Fibroblast of peridontal ligament (primary cell): ENCODE results near the gene BHLHE40.
A peak's percentile ranks its signal among the peaks of the same experiment; 100 is the strongest.
"Not testable (repeated sequence)": the region's sequence is repeated elsewhere in the genome, so short reads cannot be mapped to it uniquely, and the experiment has no call there.

Source experiments
- DNase-seq: peaks from one replicate; pipeline ENCODE4 v3.0.0-alpha.2; 2010; ENCODE audit errors: extremely low read depth

BHLHE40 gene

DNA sequence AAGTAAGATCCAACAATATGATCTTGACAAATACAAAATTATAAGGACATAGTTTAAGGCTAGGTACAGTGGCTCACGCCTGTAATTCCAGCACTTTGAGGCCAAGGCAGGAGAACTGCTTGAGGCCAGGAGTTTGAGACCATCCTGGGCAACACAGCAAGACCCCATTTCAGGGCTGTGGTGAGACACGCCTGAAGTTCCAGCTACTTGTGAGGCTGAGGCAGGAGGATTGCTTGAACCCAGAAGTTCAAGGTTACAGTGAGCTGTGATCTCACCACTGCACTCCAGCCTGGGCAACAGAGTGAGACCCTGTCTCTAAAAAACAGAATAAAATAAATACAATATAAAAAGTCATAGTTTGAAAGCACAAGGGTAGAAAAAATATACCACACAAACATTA, 17.4 kb upstream of the BHLHE40 start:
- DNase-seq = not testable (repeated sequence)

GRCh38 chr3:4963669-4964570, 15.3 kb upstream of the BHLHE40 start:
- DNase-seq = no peak

DNA sequence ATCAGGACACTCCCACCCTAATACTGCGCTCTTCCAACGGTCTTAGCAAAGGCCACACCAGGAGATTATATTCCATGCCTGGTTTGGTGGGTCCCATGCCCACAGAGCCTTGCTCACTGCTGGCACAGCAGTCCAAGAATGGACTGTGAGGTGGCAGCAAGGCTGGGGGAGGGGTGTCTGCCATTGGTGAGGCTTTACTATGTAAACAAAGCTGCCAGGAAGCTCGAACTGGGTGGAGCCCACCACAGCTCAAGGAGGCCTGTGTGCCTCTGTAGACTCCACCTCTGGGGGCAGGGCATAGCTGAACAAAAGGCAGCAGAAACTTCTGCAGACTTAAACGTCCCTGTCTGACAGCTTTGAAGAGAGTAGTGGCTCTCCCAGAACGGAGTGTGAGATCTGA, 13.2 kb upstream of the BHLHE40 start:
- not testable (repeated sequence) for DNase-seq

GRCh38 chr3:4967683-4968082, 11.6 kb upstream of the BHLHE40 start:
- not testable (repeated sequence) for DNase-seq

- DNase-seq = not testable (repeated sequence)
These were observed 7.8 kb upstream of the BHLHE40 start for GRCh38 chr3:4971437-4971836.

- DNase-seq = no peak
These were observed 7.4 kb upstream of the BHLHE40 start for GRCh38 chr3:4971838-4972237.

DNA sequence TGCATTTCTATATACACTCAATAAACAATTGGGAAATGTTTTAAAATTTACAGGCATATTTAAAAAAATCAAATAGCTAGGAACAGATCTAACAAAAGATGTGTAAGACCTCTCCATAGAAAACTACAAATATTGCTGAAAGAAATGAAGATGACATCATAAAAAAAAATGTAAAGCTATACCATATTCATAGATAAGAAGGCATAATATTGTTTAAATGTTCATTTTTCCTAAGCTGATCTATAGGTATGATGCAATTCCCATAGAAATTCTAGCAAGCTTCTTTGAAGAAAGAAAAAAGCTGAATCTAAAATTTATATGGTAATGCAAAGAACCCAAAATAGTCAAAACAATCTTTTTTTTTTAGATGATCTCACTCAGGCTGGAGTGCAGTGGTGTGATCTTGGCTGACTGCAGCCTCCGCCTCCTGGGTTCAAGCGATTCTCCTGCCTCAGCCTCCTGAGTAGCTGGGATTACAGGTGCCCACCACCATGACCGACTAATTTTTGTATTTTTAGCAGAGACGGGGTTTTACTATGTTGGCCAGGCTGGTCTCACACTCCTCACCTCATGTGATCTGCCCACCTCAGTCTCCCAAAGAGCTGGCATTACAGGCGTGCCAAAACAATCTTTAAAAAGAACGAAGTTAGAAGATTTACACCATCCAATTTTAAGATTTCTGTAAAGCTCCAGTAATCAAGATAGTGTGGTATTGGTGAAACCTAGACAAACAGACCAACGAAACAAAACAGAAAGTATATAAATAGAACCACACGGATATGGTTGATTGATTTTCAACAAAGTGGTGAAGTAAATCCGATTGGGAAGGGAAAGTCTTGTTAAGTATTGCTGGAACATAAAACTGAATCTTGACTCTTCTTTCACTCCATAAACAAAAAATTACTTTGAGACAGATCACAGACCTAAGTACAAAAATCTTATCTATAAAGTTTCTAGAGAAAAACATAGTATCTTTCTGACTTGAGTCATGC, 6.3 kb upstream of the BHLHE40 start:
- DNase-seq = no peak

- no peak for DNase-seq
These were observed 5.1 kb upstream of the BHLHE40 start for GRCh38 chr3:4974154-4974553.

- DNase-seq = peak; percentile 32
These were observed 3.1 kb upstream of the BHLHE40 start for GRCh38 chr3:4976109-4976508.

GRCh38 chr3:4977001-4977852, 2.0 kb upstream of the BHLHE40 start:
- peak; percentile 80 for DNase-seq

DNA sequence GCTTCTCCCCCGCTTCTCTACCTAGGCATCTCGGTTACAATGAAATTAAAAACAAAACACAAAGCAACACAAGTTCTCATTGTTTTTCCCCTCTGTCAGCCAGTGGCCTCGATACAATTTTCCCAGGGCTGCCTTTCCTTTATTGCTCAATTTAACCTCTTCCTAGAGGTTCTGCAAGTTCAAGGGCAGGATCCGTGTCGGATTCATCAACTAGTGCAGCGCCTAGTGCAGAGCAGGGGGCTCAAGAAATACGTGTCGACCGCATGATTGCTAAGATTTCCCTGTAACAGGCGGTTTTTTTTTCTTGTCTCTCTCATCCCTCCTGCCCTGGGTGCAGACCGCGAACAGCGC, 1.4 kb upstream of the BHLHE40 start:
- no peak for DNase-seq

DNA sequence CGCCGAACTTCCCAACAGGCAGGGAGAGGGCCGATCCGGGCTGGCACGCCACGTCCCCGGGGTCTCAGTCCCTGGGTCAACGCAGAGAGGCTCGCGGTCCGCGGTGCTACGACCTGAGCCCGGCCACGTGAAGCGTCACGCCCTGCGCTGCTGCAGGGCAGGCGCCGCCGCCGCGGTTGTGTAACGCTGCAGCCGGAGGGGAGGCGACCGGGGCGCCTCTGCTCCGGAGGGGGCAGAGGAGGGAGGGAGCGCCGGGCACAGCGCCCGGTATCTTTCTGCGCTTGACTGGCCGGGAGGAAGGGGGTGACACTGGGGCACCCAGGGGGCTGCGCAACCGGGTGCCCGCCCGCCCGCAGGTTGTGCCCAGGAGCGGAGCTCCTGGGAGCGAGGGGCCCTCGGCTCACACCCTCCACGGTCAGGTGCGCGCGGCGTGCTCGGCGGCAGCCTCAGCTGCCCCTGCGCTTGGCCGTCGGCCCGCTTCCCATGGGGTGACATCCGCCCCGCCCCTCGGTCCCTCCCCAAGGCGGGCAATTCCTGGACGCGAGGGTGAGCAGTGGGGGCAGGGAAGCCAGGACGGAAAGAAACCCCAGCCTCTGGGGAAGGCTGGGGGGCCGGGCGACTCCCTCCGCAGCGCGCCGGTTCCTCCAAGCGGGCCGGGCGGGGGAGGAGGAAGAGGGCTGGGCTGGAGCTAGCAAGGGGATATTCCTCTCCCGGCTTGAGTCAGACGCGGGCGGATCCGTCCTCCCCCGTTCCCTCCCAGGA, 852 bp upstream of the BHLHE40 start:
- peak; percentile 93 for DNase-seq

GRCh38 chr3:4978966-4979427, 240 bp upstream of the BHLHE40 start:
- DNase-seq = peak; percentile 97

GRCh38 chr3:4980229-4981203, 1.3 kb downstream of the BHLHE40 start:
- DNase-seq = peak; percentile 94

DNA sequence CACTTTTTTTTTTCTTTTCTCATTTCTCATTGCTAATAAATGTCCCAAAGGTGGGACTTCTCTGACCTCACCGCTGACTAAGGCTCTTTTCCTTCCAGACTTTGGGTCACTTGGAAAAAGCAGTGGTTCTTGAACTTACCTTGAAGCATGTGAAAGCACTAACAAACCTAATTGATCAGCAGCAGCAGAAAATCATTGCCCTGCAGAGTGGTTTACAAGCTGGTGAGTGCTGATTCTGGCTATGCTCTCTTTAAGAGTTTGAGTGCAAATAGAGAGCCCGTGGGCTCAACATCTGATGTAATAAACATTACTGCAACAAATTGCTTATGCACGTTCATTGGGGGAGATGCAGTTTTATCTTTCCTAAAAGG, 2.0 kb downstream of the BHLHE40 start:
- DNase-seq = peak; percentile 42

DNA sequence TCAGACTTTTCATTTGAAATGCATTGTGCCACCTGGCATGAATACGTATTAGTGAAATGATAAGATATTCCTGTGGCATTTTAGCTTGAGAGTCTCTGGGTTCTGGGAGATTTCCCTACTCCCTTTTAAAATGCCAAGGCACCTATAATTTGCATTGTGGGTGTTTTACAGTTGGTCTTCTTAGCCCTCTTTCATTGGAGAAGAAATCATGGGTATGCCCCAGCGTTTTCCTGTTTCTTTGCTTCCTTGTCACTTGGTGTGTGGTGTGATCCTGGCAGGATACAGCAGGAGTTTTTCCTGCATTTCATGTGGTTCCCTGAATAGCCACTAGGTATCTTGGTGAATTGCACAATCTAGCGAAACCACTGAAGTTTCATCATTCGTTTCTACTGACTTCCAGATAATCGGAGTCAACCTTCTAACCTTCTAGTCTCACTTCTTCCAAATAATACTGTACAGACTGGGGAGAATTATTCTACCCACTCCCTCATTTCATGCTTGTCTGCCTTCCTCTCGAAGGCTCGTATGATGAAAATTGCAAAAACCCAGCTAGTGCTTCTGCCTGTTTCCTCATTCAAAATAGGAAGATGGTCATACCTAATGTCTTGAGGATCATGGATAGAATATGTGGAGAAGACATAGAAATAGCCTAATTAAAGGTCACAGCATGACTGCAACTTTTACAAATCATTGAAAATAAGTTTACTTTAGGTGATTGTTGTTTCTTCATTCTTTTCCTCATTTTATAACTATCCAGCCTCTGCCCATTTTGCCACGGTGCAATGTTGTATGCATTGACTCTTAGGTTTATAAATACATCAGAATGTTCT, 2.6 kb downstream of the BHLHE40 start:
- peak; percentile 75 for DNase-seq

DNA sequence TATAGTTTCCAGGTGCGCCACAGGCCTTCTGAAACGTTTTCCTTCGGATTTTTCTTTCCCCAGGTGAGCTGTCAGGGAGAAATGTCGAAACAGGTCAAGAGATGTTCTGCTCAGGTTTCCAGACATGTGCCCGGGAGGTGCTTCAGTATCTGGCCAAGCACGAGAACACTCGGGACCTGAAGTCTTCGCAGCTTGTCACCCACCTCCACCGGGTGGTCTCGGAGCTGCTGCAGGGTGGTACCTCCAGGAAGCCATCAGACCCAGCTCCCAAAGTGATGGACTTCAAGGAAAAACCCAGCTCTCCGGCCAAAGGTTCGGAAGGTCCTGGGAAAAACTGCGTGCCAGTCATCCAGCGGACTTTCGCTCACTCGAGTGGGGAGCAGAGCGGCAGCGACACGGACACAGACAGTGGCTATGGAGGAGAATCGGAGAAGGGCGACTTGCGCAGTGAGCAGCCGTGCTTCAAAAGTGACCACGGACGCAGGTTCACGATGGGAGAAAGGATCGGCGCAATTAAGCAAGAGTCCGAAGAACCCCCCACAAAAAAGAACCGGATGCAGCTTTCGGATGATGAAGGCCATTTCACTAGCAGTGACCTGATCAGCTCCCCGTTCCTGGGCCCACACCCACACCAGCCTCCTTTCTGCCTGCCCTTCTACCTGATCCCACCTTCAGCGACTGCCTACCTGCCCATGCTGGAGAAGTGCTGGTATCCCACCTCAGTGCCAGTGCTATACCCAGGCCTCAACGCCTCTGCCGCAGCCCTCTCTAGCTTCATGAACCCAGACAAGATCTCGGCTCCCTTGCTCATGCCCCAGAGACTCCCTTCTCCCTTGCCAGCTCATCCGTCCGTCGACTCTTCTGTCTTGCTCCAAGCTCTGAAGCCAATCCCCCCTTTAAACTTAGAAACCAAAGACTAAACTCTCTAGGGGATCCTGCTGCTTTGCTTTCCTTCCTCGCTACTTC, 3.8 kb downstream of the BHLHE40 start:
- DNase-seq = no peak
